HepG2 (cell line): ENCODE results near the gene UBE2I. TPM values are rescaled to one million over a fixed set of nuclear protein-coding genes. Genes with fewer than 3 reads are reported as not detected.

Experiments used
- ATAC-seq: fragments of 200-7000 bp; cut with Tn5 transposase; 3 replicates; pipeline ENCODE4 v1.9.1; 2020; ENCODE audit warnings: mild to moderate bottlenecking, moderate library complexity
- BruUV-seq: library from RNA; stranded (reverse); fragments of 400-500 nt; replicated peaks from 2 replicates; lab custom pipeline; 2021; lab: Mats Ljungman, UMichigan
- CTCF ChIA-PET: fragments of 300-600 bp; formaldehyde crosslinking; extraction: SDS; loops from one replicate; lab custom pipeline; 2021; ENCODE audit warnings: low total read pairs, inconsistent platforms, low intra/inter-chr PET ratio; lab: Yijun Ruan, JAX
- POLR2A ChIA-PET: fragments of 350-600 bp; sonication (Branson Sonifier 250); formaldehyde crosslinking; loops from one replicate; lab custom pipeline; 2020; ENCODE audit warnings: antibody characterized with exemption, inconsistent platforms; lab: Yijun Ruan, JAX
- DNase-seq: peaks from one replicate; pipeline ENCODE4 v3.0.0-alpha.2; 2015; ENCODE audit warnings: low spot score
- FAIRE-seq: peaks from 3 replicates; lab custom pipeline; 2011; peaks lifted over from hg19 to GRCh38; lab: Jason Lieb, UNC
- H2AFZ ChIP-seq: one replicate; pipeline ENCODE4 v1.6.1; 2011; ENCODE audit warnings: low read length, inconsistent platforms
- H3K27ac ChIP-seq: fragments of 300-600 bp; 3 replicates; pipeline ENCODE4 v1.8.0; 2011; ENCODE audit warnings: mixed run types, mild to moderate bottlenecking, mixed read lengths, low read length, inconsistent platforms; ENCODE audit not compliant: insufficient read depth; ENCODE audit errors: extremely low read length
- H3K27me3 ChIP-seq, 2 experiments: fragments of 200-600 bp in 1 of 2; 2 replicates in 1 of 2; 3 replicates in 1 of 2; pipeline versions ENCODE4 v1.6.0 to v1.8.0; 2011; ENCODE audit warnings: low read length in 2 of 2, mild to moderate bottlenecking in 2 of 2, moderate library complexity in 2 of 2, inconsistent platforms in 1 of 2; ENCODE audit not compliant: insufficient read depth in 2 of 2, control insufficient read depth in 1 of 2
- H3K36me3 ChIP-seq, 2 experiments: fragments of 200-600 bp in 1 of 2; replicated peaks in 1 of 2; 2 replicates in 1 of 2; 3 replicates in 1 of 2; pipeline versions ENCODE4 v1.5.1 to v1.8.0; 2011; ENCODE audit warnings: low read length in 2 of 2, inconsistent platforms in 1 of 2; ENCODE audit not compliant: insufficient read depth in 2 of 2, control insufficient read depth in 1 of 2
- H3K4me1 ChIP-seq: 2 replicates; pipeline ENCODE4 v1.5.1; 2012; ENCODE audit warnings: low read length, inconsistent platforms; ENCODE audit not compliant: insufficient read depth
- H3K4me2 ChIP-seq: 2 replicates; pipeline ENCODE4 v1.6.0; 2011; ENCODE audit warnings: low read depth, low read length, inconsistent platforms
- H3K4me3 ChIP-seq, 3 experiments: fragments of 200-600 bp in 1 of 3; sonication (generic), shearing (Covaris generic) in 1 of 3; replicated peaks in 1 of 3; 2 replicates each; pipeline ENCODE4 v1.5.1; 2011 to 2016; ENCODE audit warnings: low read length in 3 of 3, inconsistent platforms in 2 of 3, low read depth in 2 of 3, mild to moderate bottlenecking in 2 of 3, control low read depth in 1 of 3, mixed read lengths in 1 of 3; ENCODE audit not compliant: insufficient read depth in 1 of 3
- H3K79me2 ChIP-seq: one replicate; pipeline ENCODE4 v1.6.1; 2011; ENCODE audit warnings: low read length, inconsistent platforms; ENCODE audit not compliant: insufficient read depth
- H3K9ac ChIP-seq: 2 replicates; pipeline ENCODE4 v1.6.0; 2011; ENCODE audit warnings: mild to moderate bottlenecking, low read depth, low read length, inconsistent platforms; ENCODE audit not compliant: insufficient read depth
- H3K9me3 ChIP-seq: 2 replicates; pipeline ENCODE4 v1.5.1; 2012; ENCODE audit warnings: mild to moderate bottlenecking, low read length
- H4K20me1 ChIP-seq: 2 replicates; pipeline ENCODE4 v1.6.0; 2011; ENCODE audit warnings: inconsistent platforms, mild to moderate bottlenecking, low read length, moderate library complexity; ENCODE audit not compliant: insufficient read depth
- CENPT ChIP-seq: sonication (generic); formaldehyde crosslinking; IDR thresholded peaks from 2 replicates; pipeline ENCODE4 v1.8.0; 2022; ENCODE audit warnings: low read depth, mild to moderate bottlenecking, moderate library complexity, missing genetic modification reagents
- IRF2 ChIP-seq: IDR thresholded peaks from 2 replicates; pipeline ENCODE4 v1.6.1; 2018; ENCODE audit warnings: missing genetic modification reagents, missing compliant biosample characterization
- MEIS2 ChIP-seq: sonication (generic); formaldehyde crosslinking; IDR thresholded peaks from 2 replicates; pipeline ENCODE4 v1.9.0; 2021; ENCODE audit warnings: mild to moderate bottlenecking, missing genetic modification reagents
- REXO4 ChIP-seq: sonication (generic); formaldehyde crosslinking; IDR thresholded peaks from 2 replicates; pipeline ENCODE4 v1.8.0; 2022; ENCODE audit warnings: missing genetic modification reagents, mild to moderate bottlenecking, borderline replicate concordance
- TAF15 ChIP-seq: fragments of 200-400 bp; formaldehyde crosslinking; IDR thresholded peaks from one replicate; pipeline ENCODE4 v1.6.1; 2018; ENCODE audit warnings: mild to moderate bottlenecking, low read depth, low read length; ENCODE audit not compliant: poor library complexity, severe bottlenecking
- ZMYM4 ChIP-seq: sonication (generic); formaldehyde crosslinking; IDR thresholded peaks from 2 replicates; pipeline ENCODE4 v1.8.1; 2023; ENCODE audit warnings: mild to moderate bottlenecking, missing genetic modification reagents
- ZNF20 ChIP-seq: sonication (generic); formaldehyde crosslinking; IDR thresholded peaks from 2 replicates; pipeline ENCODE4 v1.4.0; 2020; ENCODE audit warnings: mild to moderate bottlenecking, moderate library complexity, missing genetic modification reagents
- ZNF235 ChIP-seq: sonication (generic); formaldehyde crosslinking; IDR thresholded peaks from 2 replicates; pipeline ENCODE4 v1.8.1; 2023; ENCODE audit warnings: mild to moderate bottlenecking, missing genetic modification reagents, borderline replicate concordance
- ZNF570 ChIP-seq: sonication (generic); formaldehyde crosslinking; IDR thresholded peaks from 2 replicates; pipeline ENCODE4 v1.4.0; 2020; ENCODE audit warnings: mild to moderate bottlenecking, missing genetic modification reagents, borderline replicate concordance
- ZNF772 ChIP-seq: sonication (generic); formaldehyde crosslinking; IDR thresholded peaks from 2 replicates; pipeline ENCODE4 v1.5.0; 2020; ENCODE audit warnings: mild to moderate bottlenecking, missing genetic modification reagents
- WGBS: methylation state at CpG from one replicate; pipeline ENCODE4 v1.1.6; 2017; ENCODE audit warnings: low lambda C conversion rate; 5-methylcytosine and 5-hydroxymethylcytosine counted together
- in situ Hi-C: cut with HindIII; loops from 2 replicates; pipeline ENCODE4 v1.10.0; 2017; ENCODE audit warnings: low pct_unique_long_range_greater_than_20kb; ENCODE audit not compliant: extremely low pct_ligation_motif_present
- intact Hi-C: fragments of 100-400 bp; cut with micrococcal nuclease; formaldehyde crosslinking; loops from one replicate; pipeline ENCODE4 v1.10.0; 2022; ENCODE audit not compliant: unreplicated experiment
- polyA plus RNA-seq, 8 experiments: library from polyadenylated mRNA; depleted of rRNA in 3 of 8; stranded (reverse) in 7 of 8; unstranded in 1 of 8; fragments of >200 nt; fragmentation: Illumina TruSeq in 4 of 8; extraction: Trizol in 4 of 8; gene quantifications; 2 replicates each; pipeline versions ENCODE4 v1.2.1 to v1.2.3, GENCODE V29; 2011 to 2016; ENCODE audit warnings: low read depth in 4 of 8, missing spikeins in 1 of 8, mixed read lengths in 1 of 8; ENCODE audit not compliant: insufficient read depth in 1 of 8
- total RNA-seq, 5 experiments: library from RNA; depleted of rRNA; stranded (reverse); fragments of >200 nt; fragmentation: Illumina TruSeq; extraction: Trizol; gene quantifications; 2 replicates each; pipeline ENCODE4 v1.2.3, GENCODE V29; 2016; ENCODE audit warnings: low read depth in 1 of 5
- TF ChIP-seq, protein P1 (sequence below): sonication (generic); formaldehyde crosslinking; IDR thresholded peaks from 2 replicates; pipeline ENCODE4 v1.8.0; 2022; ENCODE audit warnings: missing genetic modification reagents, mild to moderate bottlenecking, borderline replicate concordance

The UBE2I gene
- total and polyA plus RNA-seq, 2 of the 13 experiments (the other 11 are each of a cell fraction or from before 2014, with no cell fraction given): 75.8 to 98.9 TPM

GRCh38 chr16:1295465-1295864 lies 14.0 kb upstream of the UBE2I start:
- BruUV-seq: no TSS peak
- POLR2A ChIA-PET: no interaction called here
- in situ Hi-C loops: no loop called here
- TF ChIP-seq MEIS2 (CRISPR knock-in tag) (no peak), IRF2 (CRISPR knock-in tag) (no peak), ZNF772 (CRISPR knock-in tag) (no peak), ZNF20 (CRISPR knock-in tag) (no peak), CENPT (no peak), TAF15 (no peak), ZNF570 (CRISPR knock-in tag) (no peak), ZNF235 (CRISPR knock-in tag) (no peak), REXO4 (CRISPR knock-in tag) (no peak), ZMYM4 (no peak)
- TF ChIP-seq, protein P1, sequence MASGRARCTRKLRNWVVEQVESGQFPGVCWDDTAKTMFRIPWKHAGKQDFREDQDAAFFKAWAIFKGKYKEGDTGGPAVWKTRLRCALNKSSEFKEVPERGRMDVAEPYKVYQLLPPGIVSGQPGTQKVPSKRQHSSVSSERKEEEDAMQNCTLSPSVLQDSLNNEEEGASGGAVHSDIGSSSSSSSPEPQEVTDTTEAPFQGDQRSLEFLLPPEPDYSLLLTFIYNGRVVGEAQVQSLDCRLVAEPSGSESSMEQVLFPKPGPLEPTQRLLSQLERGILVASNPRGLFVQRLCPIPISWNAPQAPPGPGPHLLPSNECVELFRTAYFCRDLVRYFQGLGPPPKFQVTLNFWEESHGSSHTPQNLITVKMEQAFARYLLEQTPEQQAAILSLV (CRISPR knock-in tag): no peak
- Histone ChIP-seq H2AFZ (no peak overlapping the region), H3K4me1 (peaks cover 60% of the 10 kb centered on the region), H3K9ac (no peak overlapping the region), H3K27ac (no peak overlapping the region), H4K20me1 (no peaks in the 10 kb centered on the region), H3K4me2 (no peak overlapping the region), H3K9me3 (no peaks in the 10 kb centered on the region), H3K4me3 (no peak overlapping the region), H3K27me3 (peaks cover 0 to 1% of the 10 kb centered on the region in 2 experiments; a peak in 1 of 5 replicates), H3K36me3 (no peaks in the 10 kb centered on the region), H3K79me2 (no peaks in the 10 kb centered on the region)
- CTCF ChIA-PET: no interaction called here
- 62% methylated on average over 5 of the region's 5 CpGs for WGBS
- FAIRE-seq: no peak
- no peak for ATAC-seq
- intact Hi-C loops: no loop called here
- no peak for DNase-seq
